Activated CD8-positive, alpha-beta memory T cell treated with anti-CD3 and anti-CD28 coated beads, Interleukin-2, amount 50 U/mL, for 48 hours (primary cell): ENCODE data around the gene STOM.
"Not testable (repeated sequence)": the region's sequence is repeated elsewhere in the genome, so short reads cannot be mapped to it uniquely, and the experiment has no call there.

Experiments
- DNase-seq: peaks from one replicate; pipeline ENCODE4 v3.0.0-alpha.2; 2020

STOM gene

GRCh38 chr9:121369595-121370265 is at the start of gene STOM:
Gene STOM, minus strand, starts transcription at chr9:121370250. Its CDS starts 63 bp downstream, at chr9:121370187.
- DNase-seq, result no peak

GRCh38 chr9:121411993-121412392 is 41.9 kb upstream of the STOM start:
- DNase-seq, result no peak

DNA sequence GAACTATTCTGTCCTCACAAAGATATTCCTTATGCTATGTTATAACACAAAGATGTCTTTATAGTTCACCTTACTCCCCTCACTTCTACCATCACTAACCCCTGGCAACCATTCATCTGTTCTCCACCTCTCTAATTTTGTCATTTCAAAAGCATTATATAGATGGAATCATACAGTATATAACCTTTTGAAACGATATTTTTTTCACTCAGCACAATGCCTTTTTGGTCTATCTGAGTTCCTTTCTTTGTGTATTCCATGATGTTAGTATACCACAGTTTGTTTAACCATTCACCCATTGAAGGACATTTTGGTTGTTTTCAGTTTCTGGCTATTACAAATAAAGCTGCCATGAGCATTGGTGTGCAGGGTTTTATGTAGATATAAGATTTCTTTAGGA is 35.8 kb upstream of the STOM start:
- no peak for DNase-seq

GRCh38 chr9:121404906-121405305 is 34.9 kb upstream of the STOM start:
- no peak for DNase-seq

DNA sequence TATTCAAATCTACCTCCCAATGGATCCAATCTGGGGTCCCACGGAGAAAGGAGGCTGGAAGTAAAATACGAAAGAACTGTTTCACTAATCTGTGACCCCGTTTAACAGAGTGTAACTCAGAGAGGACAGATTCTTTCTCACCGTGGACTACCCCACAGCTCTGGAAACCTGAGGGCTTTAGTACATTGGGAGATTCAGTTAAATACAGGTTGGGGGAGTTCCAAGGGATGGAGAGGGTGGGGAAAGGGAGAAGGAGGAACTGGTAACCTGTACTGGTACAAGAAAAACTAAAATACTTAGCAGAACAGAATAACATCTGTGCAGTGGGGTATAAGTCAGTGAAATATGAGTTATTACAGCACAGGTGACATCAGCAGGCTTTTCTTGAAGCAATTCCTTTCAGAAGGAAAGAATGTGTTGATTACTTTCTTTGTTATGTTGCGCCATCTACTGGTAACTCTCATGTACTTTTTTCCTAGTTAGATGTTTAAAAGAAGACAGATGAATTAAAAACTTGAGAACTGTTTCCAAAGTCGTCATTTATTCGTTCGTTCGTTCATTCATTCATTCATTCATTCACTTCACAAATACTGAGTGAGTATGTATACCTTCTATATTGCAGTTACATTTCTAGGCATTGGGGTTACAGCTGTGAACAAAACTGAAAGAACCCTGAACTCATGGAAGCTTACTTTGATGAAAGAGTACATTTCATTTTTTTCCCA is 30.0 kb upstream of the STOM start:
- no peak for DNase-seq

DNA sequence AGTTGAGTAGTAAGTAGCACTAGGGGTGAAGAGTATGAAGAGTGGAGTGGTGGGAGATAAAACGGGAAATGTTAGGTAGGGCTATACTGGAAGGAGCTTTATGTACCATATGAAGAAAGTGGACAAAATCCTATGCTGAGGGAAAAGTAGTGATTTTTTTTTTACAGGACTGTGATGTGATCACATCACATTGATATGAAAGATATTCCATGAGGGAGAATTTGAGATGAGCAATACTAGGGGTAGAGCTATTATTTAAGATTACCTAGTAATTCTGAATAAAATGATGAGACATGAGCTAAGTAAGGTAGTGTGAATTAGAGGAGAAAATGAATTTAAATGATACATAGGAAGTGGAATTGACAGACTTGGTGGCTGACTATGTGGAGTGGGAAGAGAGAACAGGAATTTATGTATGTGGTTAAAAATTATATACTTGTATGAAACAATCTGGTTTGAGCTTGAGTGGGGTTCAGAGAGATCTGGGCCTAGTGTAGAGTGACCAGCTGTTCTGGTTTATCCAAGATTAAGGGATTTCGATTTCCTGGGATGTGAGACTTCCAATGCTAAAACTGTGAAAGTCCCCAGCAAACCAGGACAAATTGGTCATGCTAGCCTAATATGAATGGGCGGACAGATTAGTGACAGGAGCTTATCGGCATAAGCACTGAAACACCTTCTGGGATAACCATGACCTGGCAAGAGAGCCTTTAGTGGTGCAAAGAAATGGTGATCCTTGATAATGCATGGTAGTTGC is 29.3 kb upstream of the STOM start:
- no peak for DNase-seq

- DNase-seq, result no peak
Measured at GRCh38 chr9:121398374-121398773, 28.3 kb upstream of the STOM start.

GRCh38 chr9:121397277-121397676 is 27.2 kb upstream of the STOM start:
- DNase-seq, result not testable (repeated sequence)

GRCh38 chr9:121395558-121395957 is 25.5 kb upstream of the STOM start:
- no peak for DNase-seq

GRCh38 chr9:121394292-121394691 is 24.2 kb upstream of the STOM start:
- no peak for DNase-seq

GRCh38 chr9:121393318-121393717 is 23.3 kb upstream of the STOM start:
- no peak for DNase-seq

DNA sequence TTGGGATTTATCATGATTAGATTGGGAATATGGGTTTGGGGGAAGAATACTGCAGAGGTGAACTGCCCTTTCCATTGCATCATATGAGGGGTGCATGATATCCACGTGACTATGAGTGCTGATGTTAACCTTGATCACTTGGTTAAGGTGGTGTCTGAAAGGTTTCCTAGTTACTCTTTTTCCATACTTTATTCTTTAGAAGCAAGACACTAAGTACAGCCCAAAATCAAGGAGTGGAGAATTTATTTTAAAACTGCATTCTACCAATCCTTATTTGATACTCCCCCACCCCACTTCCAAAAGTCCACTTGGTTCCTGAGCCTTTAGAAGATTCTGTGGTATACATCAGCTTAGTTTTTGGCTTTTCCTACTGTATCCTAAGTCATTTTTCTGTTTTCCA is 20.3 kb upstream of the STOM start:
- DNase-seq, result no peak

GRCh38 chr9:121388140-121388905 is 18.3 kb upstream of the STOM start:
- DNase-seq, result no peak

GRCh38 chr9:121386442-121387175 is 16.6 kb upstream of the STOM start:
- no peak for DNase-seq

DNA sequence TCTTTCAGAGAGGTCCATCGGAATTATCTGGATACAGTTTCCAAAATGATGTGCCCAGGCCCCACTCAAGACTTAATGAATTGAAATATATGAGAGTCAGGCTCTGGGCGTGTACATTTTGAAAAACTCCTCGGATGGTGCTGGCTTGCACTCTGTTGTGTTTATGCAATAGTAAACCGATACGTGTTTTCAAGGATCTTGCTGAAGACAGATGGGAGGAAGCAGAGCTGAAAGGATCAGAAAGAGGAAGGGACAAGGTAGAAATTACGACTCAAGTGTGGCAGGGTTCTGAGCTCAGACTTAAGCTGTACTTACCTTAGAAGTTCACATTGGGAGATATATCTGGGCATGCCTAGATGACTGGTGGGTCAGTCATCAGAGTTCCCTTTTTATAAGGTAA is 13.7 kb upstream of the STOM start:
- no peak for DNase-seq

GRCh38 chr9:121380846-121381245 is 10.8 kb upstream of the STOM start:
- DNase-seq, result no peak

- DNase-seq, result no peak
Measured at GRCh38 chr9:121376214-121376830, 6.3 kb upstream of the STOM start.

GRCh38 chr9:121373011-121373729 is 3.1 kb upstream of the STOM start:
- no peak for DNase-seq

GRCh38 chr9:121372239-121373010 is 2.4 kb upstream of the STOM start:
- DNase-seq, result no peak

GRCh38 chr9:121371495-121372061 is 1.5 kb upstream of the STOM start:
- no peak for DNase-seq
